ENCODE data around the gene ZYG11A.

Gene ZYG11A

GRCh38 chr1:52877554-52877953, 35.0 kb downstream of the ZYG11A start:
- no peak for DNase-seq (ENCODE audit: low read depth)

GRCh38 chr1:52880206-52880605, 37.6 kb downstream of the ZYG11A start:
- no peak for DNase-seq (ENCODE audit: low read depth)

- no peak for DNase-seq (ENCODE audit: low read depth)
These were observed 44.9 kb downstream of the ZYG11A start for GRCh38 chr1:52887483-52887882.

GRCh38 chr1:52892424-52893215, 50.1 kb downstream of the ZYG11A start:
- no peak for DNase-seq (ENCODE audit: low read depth)

GRCh38 chr1:52899445-52899894, 56.9 kb downstream of the ZYG11A start:
- DNase-seq (ENCODE audit: low read depth) = no peak

- no peak for DNase-seq (ENCODE audit: low read depth)
These were observed 57.8 kb downstream of the ZYG11A start for GRCh38 chr1:52900402-52900801.

GRCh38 chr1:52901384-52901783, 58.8 kb downstream of the ZYG11A start:
- no peak for DNase-seq (ENCODE audit: low read depth)

- DNase-seq (ENCODE audit: low read depth) = no peak
These were observed 61.8 kb downstream of the ZYG11A start for GRCh38 chr1:52904208-52904926.

GRCh38 chr1:52904927-52905698, 62.6 kb downstream of the ZYG11A start:
- DNase-seq (ENCODE audit: low read depth) = no peak

GRCh38 chr1:52906135-52906603, 63.6 kb downstream of the ZYG11A start:
- no peak for DNase-seq (ENCODE audit: low read depth)

- DNase-seq (ENCODE audit: low read depth) = no peak
These were observed 64.7 kb downstream of the ZYG11A start for GRCh38 chr1:52907068-52907811.

- no peak for DNase-seq (ENCODE audit: low read depth)
These were observed 65.2 kb downstream of the ZYG11A start for GRCh38 chr1:52907812-52908153.

GRCh38 chr1:52911541-52911940, 69.0 kb downstream of the ZYG11A start:
- DNase-seq (ENCODE audit: low read depth) = no peak

- no peak for DNase-seq (ENCODE audit: low read depth)
These were observed 70.5 kb downstream of the ZYG11A start for GRCh38 chr1:52913014-52913413.

- no peak for DNase-seq (ENCODE audit: low read depth)
These were observed 71.0 kb downstream of the ZYG11A start for GRCh38 chr1:52913537-52913936.

- DNase-seq (ENCODE audit: low read depth) = no peak
These were observed 71.9 kb downstream of the ZYG11A start for GRCh38 chr1:52914463-52914862.

GRCh38 chr1:52915211-52915854, 72.8 kb downstream of the ZYG11A start:
- no peak for DNase-seq (ENCODE audit: low read depth)

- no peak for DNase-seq (ENCODE audit: low read depth)
These were observed 73.3 kb downstream of the ZYG11A start for GRCh38 chr1:52915855-52916220.

GRCh38 chr1:52916241-52916975, 73.8 kb downstream of the ZYG11A start:
- no peak for DNase-seq (ENCODE audit: low read depth)

- no peak for DNase-seq (ENCODE audit: low read depth)
These were observed 74.6 kb downstream of the ZYG11A start for GRCh38 chr1:52917156-52917555.

- no peak for DNase-seq (ENCODE audit: low read depth)
These were observed 75.0 kb downstream of the ZYG11A start for GRCh38 chr1:52917581-52917980.
